Measurements from ENCODE around the gene NAV2. TPM values are rescaled to one million over a fixed set of nuclear protein-coding genes. Genes with fewer than 3 reads are reported as not detected.

The NAV2 gene
- total RNA-seq, 1 experiment from 2014 or later, result 46.3 TPM

GRCh38 chr11:19987331-19987801 lies 274.7 kb downstream of the NAV2 start:
- Histone ChIP-seq H3K23ac (ENCODE audit: insufficient read length, low read depth, low read length) (no peak overlapping the region), H4K91ac (ENCODE audit: insufficient read length, low read depth, low read length) (no peak overlapping the region), H3K4ac (ENCODE audit: low read depth, low read length) (no peak overlapping the region), H2BK20ac (ENCODE audit: low read depth, low read length, poor library complexity, severe bottlenecking) (no peak overlapping the region), H3K27me3 (ENCODE audit: insufficient read depth, low read length) (no peaks in the 10 kb centered on the region), H3K4me2 (ENCODE audit: insufficient read depth, insufficient read length, low read length) (no peak overlapping the region), H4K5ac (ENCODE audit: insufficient read length, low read depth, low read length) (no peak overlapping the region), H3K79me1 (ENCODE audit: insufficient read depth, low read depth, low read length, poor library complexity, severe bottlenecking) (no peaks in the 10 kb centered on the region), H3K23me2 (ENCODE audit: insufficient read length, low read depth, low read length, poor library complexity, severe bottlenecking) (no peaks in the 10 kb centered on the region), H3K27ac (ENCODE audit: insufficient read length, low read depth, low read length) (no peak overlapping the region), H3K9ac (ENCODE audit: extremely low read depth, insufficient read length, low read length) (no peak overlapping the region), H2BK5ac (ENCODE audit: insufficient read length, low read length) (no peak overlapping the region), H4K8ac (replicated peaks; ENCODE audit: insufficient read length, low read depth, low read length) (no peak overlapping the region), H2AFZ (ENCODE audit: low read length) (no peak overlapping the region), H2AK5ac (ENCODE audit: insufficient read length, low read length) (no peak overlapping the region), H3K14ac (ENCODE audit: insufficient read depth, low read length) (no peak overlapping the region), H3T11ph (ENCODE audit: low read length) (no peak overlapping the region), H2BK15ac (ENCODE audit: low read depth, low read length) (no peak overlapping the region), H3K9me3 (ENCODE audit: control insufficient read depth, low read depth, low read length) (no peaks in the 10 kb centered on the region), H3K4me1 (ENCODE audit: insufficient read depth, low read length) (peaks cover 4% of the 10 kb centered on the region; the same call in 1 of the 2 replicates), H3K79me2 (ENCODE audit: insufficient read depth, low read length) (no peaks in the 10 kb centered on the region), H3K56ac (ENCODE audit: insufficient read length, low read depth, low read length) (no peak overlapping the region), H4K20me1 (ENCODE audit: control insufficient read depth, insufficient read depth, insufficient read length) (no peaks in the 10 kb centered on the region), H3K18ac (ENCODE audit: insufficient read length, low read depth, low read length) (no peak overlapping the region), H2BK12ac (ENCODE audit: insufficient read length, low read depth, low read length) (no peak overlapping the region), H2BK120ac (ENCODE audit: low read depth, low read length, poor library complexity, severe bottlenecking) (no peak overlapping the region)
- H3K36me3 Mint-ChIP-seq (ENCODE audit: insufficient read depth in 1 of 3, low read depth in 3 of 3), result peaks cover 9 to 32% (median 12%) of the 10 kb centered on the region in 3 experiments; a peak in 6 of 7 replicates
- H3K9me3 Mint-ChIP-seq, result no peaks in the 10 kb centered on the region
- no peak for TF ChIP-seq CTCF (conservative IDR thresholded peaks at IDR 0.05)
- peaks cover 10% of the 10 kb centered on the region for H3K27me3 Mint-ChIP-seq (ENCODE audit: low read depth)
- no peak for DNase-seq
- no peak overlapping the region for H3K4me3 Mint-ChIP-seq
- H3K27ac Mint-ChIP-seq, result no peak overlapping the region; a peak in 1 of 7 replicates
- H3K4me1 Mint-ChIP-seq, result peaks cover 33 to 34% of the 10 kb centered on the region in 2 experiments
- no CpG with 5 or more reads among the region's 2 CpGs for WGBS (ENCODE audit: extremely low coverage, insufficient read length, low lambda C conversion rate)
